Measurements from ENCODE around the gene HOXC6. TPM values are rescaled to one million over a fixed set of nuclear protein-coding genes. Genes with fewer than 3 reads are reported as not detected.
A peak's percentile ranks its signal among the peaks of the same experiment; 100 is the strongest.

HOXC6 gene
- total RNA-seq, 5 donors from 2014 or later (not counting 1 experiment from before 2014, with no cell fraction given) = not detected

GRCh38 chr12:54009171-54010052 is 18.8 kb upstream of the HOXC6 start:
- DNase-seq (peak in 6 of 35 experiments; percentile 22 to 52 (median 28)), ATAC-seq (replicated peaks in 1 of 4) (peak; percentile 46 to 49 (median 47))
- Histone ChIP-seq H3K27ac (ENCODE audit: low read length) (no peak overlapping the region), H3K4me3 (ENCODE audit: control insufficient read depth in 1 of 2, extremely low read depth in 1 of 2, low read length in 1 of 2) (peak overlapping the region in 1 of 2 donors; percentile 25), H3K9me3 (no peaks in the 10 kb centered on the region), H3K27me3 (replicated peaks in 1 of 2; ENCODE audit: control insufficient read depth in 2 of 2, extremely low read depth in 1 of 2, insufficient read depth in 2 of 2, low read length in 1 of 2) (peaks cover 19 to 93% of the 10 kb centered on the region in 2 experiments), H3K4me1 (ENCODE audit: control insufficient read depth in 1 of 2, extremely low read depth in 1 of 2, insufficient read depth in 2 of 2, low read length in 2 of 2) (peaks cover 0 to 40% of the 10 kb centered on the region in 2 experiments), H3K36me3 (ENCODE audit: control insufficient read depth in 2 of 2, extremely low read depth in 1 of 2, insufficient read depth in 1 of 2, low read length in 1 of 2) (no peaks in the 10 kb centered on the region)
- CTCF ChIA-PET = interaction anchor here (0.6 to 4.4 kb wide), 17 partner anchors 10 to 246 kb away, joined by 3 to 41 read pairs (median 5); partner anchors contain the start of genes HOXC5 (in 1 of the 2), HOXC9 (in 1 of the 2) and SMUG1 (in 1 of the 2)
- Mint-ChIP-seq H3K9me3 (no peaks in the 10 kb centered on the region), H3K27me3 (peaks cover 75 to 93% of the 10 kb centered on the region in 2 donors), H3K36me3 (no peaks in the 10 kb centered on the region), H3K4me3 (peak overlapping the region; percentile 49 to 81 (median 62)), H3K4me1 (peaks cover 32 to 40% (median 39%) of the 10 kb centered on the region in 3 donors), H3K27ac (peak overlapping the region in 1 of 2 donors; percentile 36)
- WGBS (ENCODE audit: insufficient coverage) = 4% methylated on average over 22 of the region's 51 CpGs
- POLR2A ChIA-PET = interaction anchor here (0.7 kb wide), 2 partner anchors 62 to 454 kb away, joined by 6 to 8 read pairs; no protein-coding TSS in a partner anchor

DNA sequence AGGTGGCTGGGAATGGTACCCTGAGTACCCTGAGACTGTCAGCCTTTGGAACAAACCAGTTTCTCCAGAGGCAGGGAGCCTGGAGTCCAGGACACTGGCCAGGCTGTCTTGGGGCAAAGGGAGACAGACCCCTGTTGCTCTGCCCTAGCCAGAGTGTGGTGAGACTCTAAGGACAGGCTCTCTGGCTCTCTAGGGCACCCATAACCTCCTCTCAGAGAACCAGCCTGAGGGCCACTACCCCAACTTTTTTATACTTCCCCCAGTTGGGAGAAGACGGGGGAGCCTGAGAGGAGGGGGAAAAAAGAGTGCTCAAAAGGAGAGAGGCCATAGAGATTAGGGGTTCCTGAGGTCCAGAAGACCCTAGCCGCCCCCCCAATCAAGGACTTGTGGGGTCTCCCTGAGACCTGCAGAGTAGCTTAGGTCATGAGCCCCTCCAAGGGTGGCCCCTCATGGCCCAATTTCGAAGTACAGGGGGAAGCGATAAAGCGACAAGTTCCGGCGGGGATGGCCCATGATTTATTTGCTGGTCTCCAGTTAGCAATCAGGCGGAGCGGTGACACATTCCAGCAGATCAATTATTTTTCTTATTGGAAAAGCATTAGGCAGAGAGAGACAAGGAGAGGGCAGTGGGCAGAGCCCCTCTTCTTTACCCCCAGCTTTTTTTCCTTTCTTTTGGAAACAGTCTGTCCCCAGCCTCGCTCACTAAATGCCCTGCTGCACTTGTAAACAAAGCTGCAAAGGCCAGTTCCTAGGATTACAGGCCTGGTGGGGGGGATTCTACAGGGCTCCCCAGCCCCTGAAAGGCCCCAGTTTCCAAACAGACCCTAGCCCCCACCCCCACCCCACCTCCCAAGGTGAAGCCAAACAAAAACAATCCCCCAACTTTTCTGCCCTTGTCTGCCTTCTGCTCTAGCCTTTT is 17.9 kb upstream of the HOXC6 start:
- CTCF ChIA-PET = no interaction called here
- no peaks in the 10 kb centered on the region for H3K9me3 Mint-ChIP-seq
- Histone ChIP-seq H3K4me1 (ENCODE audit: control insufficient read depth in 1 of 2, extremely low read depth in 1 of 2, insufficient read depth in 2 of 2, low read length in 2 of 2) (peaks cover 0 to 49% of the 10 kb centered on the region in 2 experiments), H3K9me3 (no peaks in the 10 kb centered on the region), H3K27me3 (replicated peaks in 1 of 2; ENCODE audit: control insufficient read depth in 2 of 2, extremely low read depth in 1 of 2, insufficient read depth in 2 of 2, low read length in 1 of 2) (peaks cover 23 to 93% of the 10 kb centered on the region in 2 experiments), H3K27ac (ENCODE audit: low read length) (no peak overlapping the region), H3K4me3 (ENCODE audit: control insufficient read depth in 1 of 2, extremely low read depth in 1 of 2, low read length in 1 of 2) (no peak overlapping the region), H3K36me3 (ENCODE audit: control insufficient read depth in 2 of 2, extremely low read depth in 1 of 2, insufficient read depth in 1 of 2, low read length in 1 of 2) (no peaks in the 10 kb centered on the region)
- WGBS (ENCODE audit: insufficient coverage) = no CpG with 5 or more reads among the region's 10 CpGs
- H3K36me3 Mint-ChIP-seq = no peaks in the 10 kb centered on the region
- no peak for ATAC-seq (replicated peaks in 1 of 4)
- H3K27ac Mint-ChIP-seq = peak overlapping the region in 1 of 2 donors; percentile 43
- no peak for DNase-seq
- peak overlapping the region in 2 of 3 donors; percentile 31 to 81 for H3K4me3 Mint-ChIP-seq
- H3K4me1 Mint-ChIP-seq = peaks cover 38 to 46% (median 45%) of the 10 kb centered on the region in 3 donors
- POLR2A ChIA-PET = no interaction called here
- H3K27me3 Mint-ChIP-seq = peaks cover 79 to 94% of the 10 kb centered on the region in 2 donors

DNA sequence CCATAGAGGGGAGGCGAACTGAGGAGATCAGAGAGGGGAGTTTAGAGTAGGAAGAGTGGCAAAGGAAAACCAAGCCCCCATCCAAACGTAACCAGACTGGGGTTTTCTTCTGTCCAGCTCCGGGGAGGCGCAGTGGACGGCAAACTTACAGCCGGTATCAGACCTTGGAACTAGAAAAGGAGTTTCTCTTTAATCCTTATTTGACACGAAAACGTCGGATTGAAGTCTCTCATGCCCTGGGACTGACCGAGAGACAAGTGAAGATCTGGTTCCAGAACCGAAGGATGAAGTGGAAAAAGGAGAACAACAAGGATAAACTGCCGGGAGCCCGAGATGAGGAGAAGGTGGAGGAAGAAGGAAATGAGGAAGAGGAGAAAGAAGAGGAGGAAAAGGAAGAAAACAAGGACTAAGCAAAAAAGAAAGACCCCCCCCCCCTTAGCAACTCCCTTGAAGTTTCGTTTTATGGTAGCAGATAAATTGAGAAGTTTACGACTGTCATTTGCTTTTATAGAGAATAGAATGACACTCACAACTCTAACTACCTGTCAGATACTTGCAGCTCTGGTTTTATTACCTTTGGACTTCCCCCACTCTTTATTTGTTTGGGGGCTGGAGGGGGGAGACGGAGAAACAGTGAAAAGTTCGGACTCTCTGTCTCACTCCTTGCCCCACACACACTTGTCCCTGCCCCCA is 17.1 kb upstream of the HOXC6 start:
- Histone ChIP-seq H3K27me3 (replicated peaks in 1 of 2; ENCODE audit: control insufficient read depth in 2 of 2, extremely low read depth in 1 of 2, insufficient read depth in 2 of 2, low read length in 1 of 2) (peaks cover 24 to 93% of the 10 kb centered on the region in 2 experiments), H3K36me3 (ENCODE audit: control insufficient read depth in 2 of 2, extremely low read depth in 1 of 2, insufficient read depth in 1 of 2, low read length in 1 of 2) (no peaks in the 10 kb centered on the region), H3K4me3 (ENCODE audit: control insufficient read depth in 1 of 2, extremely low read depth in 1 of 2, low read length in 1 of 2) (no peak overlapping the region), H3K9me3 (no peaks in the 10 kb centered on the region), H3K4me1 (ENCODE audit: control insufficient read depth in 1 of 2, extremely low read depth in 1 of 2, insufficient read depth in 2 of 2, low read length in 2 of 2) (peaks cover 0 to 42% of the 10 kb centered on the region in 2 experiments), H3K27ac (ENCODE audit: low read length) (no peak overlapping the region)
- DNase-seq (no peak), ATAC-seq (replicated peaks in 1 of 4) (no peak)
- Mint-ChIP-seq H3K27me3 (peaks cover 75 to 94% of the 10 kb centered on the region in 2 donors), H3K4me3 (no peak overlapping the region), H3K9me3 (no peaks in the 10 kb centered on the region), H3K36me3 (no peaks in the 10 kb centered on the region), H3K4me1 (peaks cover 34 to 43% (median 37%) of the 10 kb centered on the region in 3 donors), H3K27ac (peak overlapping the region in 1 of 2 donors; percentile 56)
- WGBS (ENCODE audit: insufficient coverage) = 7% methylated on average over 3 of the region's 17 CpGs
- POLR2A ChIA-PET = interaction anchor here in 1 of 2 donors (0.6 kb wide), 1 partner anchor 19 kb away, joined by 7 read pairs; no protein-coding TSS in a partner anchor
- CTCF ChIA-PET = interaction anchor here in 1 of 2 donors (0.5 kb wide), 1 partner anchor 14 kb away, joined by 3 read pairs; no protein-coding TSS in a partner anchor

GRCh38 chr12:54011665-54012532 is 16.3 kb upstream of the HOXC6 start:
- H3K4me3 Mint-ChIP-seq = no peak overlapping the region
- peaks cover 24 to 93% of the 10 kb centered on the region in 2 experiments for H3K27me3 ChIP-seq (replicated peaks in 1 of 2; ENCODE audit: control insufficient read depth in 2 of 2, extremely low read depth in 1 of 2, insufficient read depth in 2 of 2, low read length in 1 of 2)
- peak overlapping the region in 1 of 2 donors; percentile 56 for H3K27ac Mint-ChIP-seq
- H3K4me1 Mint-ChIP-seq = peaks cover 30 to 39% (median 31%) of the 10 kb centered on the region in 3 donors
- no peak overlapping the region for H3K27ac ChIP-seq (ENCODE audit: low read length)
- no peak for DNase-seq
- WGBS (ENCODE audit: insufficient coverage) = no CpG with 5 or more reads among the region's 14 CpGs
- peaks cover 0 to 42% of the 10 kb centered on the region in 2 experiments for H3K4me1 ChIP-seq (ENCODE audit: control insufficient read depth in 1 of 2, extremely low read depth in 1 of 2, insufficient read depth in 2 of 2, low read length in 2 of 2)
- no peak for ATAC-seq (replicated peaks in 1 of 4)
- no peaks in the 10 kb centered on the region for H3K9me3 ChIP-seq
- ChIA-PET POLR2A (interaction anchor here (0.6 kb wide), 2 partner anchors 20 to 313 kb away, joined by 7 to 10 read pairs; partner anchors contain the start of gene COPZ1 (in 1 of the 2)), CTCF (interaction anchor here in 1 of 2 donors (0.7 kb wide), 1 partner anchor 167 kb away, joined by 3 read pairs; no protein-coding TSS in a partner anchor)
- no peaks in the 10 kb centered on the region for H3K9me3 Mint-ChIP-seq
- no peaks in the 10 kb centered on the region for H3K36me3 Mint-ChIP-seq
- H3K36me3 ChIP-seq (ENCODE audit: control insufficient read depth in 2 of 2, extremely low read depth in 1 of 2, insufficient read depth in 1 of 2, low read length in 1 of 2) = no peaks in the 10 kb centered on the region
- H3K4me3 ChIP-seq (ENCODE audit: control insufficient read depth in 1 of 2, extremely low read depth in 1 of 2, low read length in 1 of 2) = no peak overlapping the region
- H3K27me3 Mint-ChIP-seq = peaks cover 67 to 92% of the 10 kb centered on the region in 2 donors

Measured in T-cell (primary cell).